ENCODE measurements around the gene STUM. TPM values are rescaled to one million over a fixed set of nuclear protein-coding genes. Genes with fewer than 3 reads are reported as not detected.

Gene STUM
- total and polyA plus RNA-seq, 2 experiments from 2014 or later: 0.23 to 1.3 TPM

DNA sequence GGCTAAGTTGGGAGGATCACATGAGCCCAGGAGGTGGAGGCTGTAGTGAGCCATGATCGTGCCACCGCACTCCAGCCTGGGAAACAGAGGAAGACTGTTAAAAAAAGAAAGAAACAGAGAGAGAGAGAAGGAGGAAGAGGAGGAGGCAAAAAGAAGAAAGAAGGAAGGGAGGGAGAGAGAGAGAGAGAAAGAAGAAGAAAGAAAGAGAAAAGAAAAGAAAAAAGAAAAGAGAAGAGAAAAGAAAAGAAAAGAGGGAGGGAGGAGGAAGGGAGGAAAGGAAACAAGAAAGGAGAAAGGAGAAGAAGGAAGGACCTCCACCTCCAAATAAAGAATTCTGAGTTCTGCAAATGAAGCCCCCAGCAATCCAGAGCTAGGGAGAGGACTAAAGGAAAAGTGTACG, 82.0 kb downstream of the STUM start:
- no peak overlapping the region for H2AFZ ChIP-seq
- no peak overlapping the region for H3K27ac ChIP-seq (ENCODE audit: low read depth)
- H3K79me2 ChIP-seq (replicated peaks; ENCODE audit: insufficient read depth): no peaks in the 10 kb centered on the region
- ATAC-seq: no peak
- H3K9me2 ChIP-seq (ENCODE audit: insufficient read depth): no peaks in the 10 kb centered on the region
- peaks cover 13% of the 10 kb centered on the region for H3K27me3 ChIP-seq (ENCODE audit: insufficient read depth)
- Mint-ChIP-seq H3K4me3 (no peak overlapping the region), H3K4me1 (peaks cover 13% of the 10 kb centered on the region), H3K9me3 (peaks cover 10% of the 10 kb centered on the region; the same call in 2 of the 3 replicates), H3K27me3 (ENCODE audit: insufficient read depth, low read depth, poor library complexity) (peaks cover 23% of the 10 kb centered on the region), H3K27ac (no peak overlapping the region), H3K36me3 (ENCODE audit: low read depth) (peaks cover 4% of the 10 kb centered on the region; the same call in 1 of the 3 replicates)
- no peak overlapping the region for H3K4me2 ChIP-seq
- TF ChIP-seq NANOG (IDR thresholded peaks at IDR 0.05; ENCODE audit: borderline replicate concordance) (no peak), JUNB (IDR thresholded peaks at IDR 0.05; ENCODE audit: unreplicated experiment) (no peak), CTCF (conservative IDR thresholded peaks at IDR 0.05; ENCODE audit: low read depth in 2 of 2) (no peak), STAT1 (IDR thresholded peaks at IDR 0.05; ENCODE audit: unreplicated experiment) (no peak), EZH2 (IDR thresholded peaks at IDR 0.05; ENCODE audit: low read depth, unreplicated experiment) (no peak), ZNF331 (CRISPR knock-in tag; IDR thresholded peaks at IDR 0.05; ENCODE audit: low read depth) (no peak)
- TF ChIP-seq, protein P1, sequence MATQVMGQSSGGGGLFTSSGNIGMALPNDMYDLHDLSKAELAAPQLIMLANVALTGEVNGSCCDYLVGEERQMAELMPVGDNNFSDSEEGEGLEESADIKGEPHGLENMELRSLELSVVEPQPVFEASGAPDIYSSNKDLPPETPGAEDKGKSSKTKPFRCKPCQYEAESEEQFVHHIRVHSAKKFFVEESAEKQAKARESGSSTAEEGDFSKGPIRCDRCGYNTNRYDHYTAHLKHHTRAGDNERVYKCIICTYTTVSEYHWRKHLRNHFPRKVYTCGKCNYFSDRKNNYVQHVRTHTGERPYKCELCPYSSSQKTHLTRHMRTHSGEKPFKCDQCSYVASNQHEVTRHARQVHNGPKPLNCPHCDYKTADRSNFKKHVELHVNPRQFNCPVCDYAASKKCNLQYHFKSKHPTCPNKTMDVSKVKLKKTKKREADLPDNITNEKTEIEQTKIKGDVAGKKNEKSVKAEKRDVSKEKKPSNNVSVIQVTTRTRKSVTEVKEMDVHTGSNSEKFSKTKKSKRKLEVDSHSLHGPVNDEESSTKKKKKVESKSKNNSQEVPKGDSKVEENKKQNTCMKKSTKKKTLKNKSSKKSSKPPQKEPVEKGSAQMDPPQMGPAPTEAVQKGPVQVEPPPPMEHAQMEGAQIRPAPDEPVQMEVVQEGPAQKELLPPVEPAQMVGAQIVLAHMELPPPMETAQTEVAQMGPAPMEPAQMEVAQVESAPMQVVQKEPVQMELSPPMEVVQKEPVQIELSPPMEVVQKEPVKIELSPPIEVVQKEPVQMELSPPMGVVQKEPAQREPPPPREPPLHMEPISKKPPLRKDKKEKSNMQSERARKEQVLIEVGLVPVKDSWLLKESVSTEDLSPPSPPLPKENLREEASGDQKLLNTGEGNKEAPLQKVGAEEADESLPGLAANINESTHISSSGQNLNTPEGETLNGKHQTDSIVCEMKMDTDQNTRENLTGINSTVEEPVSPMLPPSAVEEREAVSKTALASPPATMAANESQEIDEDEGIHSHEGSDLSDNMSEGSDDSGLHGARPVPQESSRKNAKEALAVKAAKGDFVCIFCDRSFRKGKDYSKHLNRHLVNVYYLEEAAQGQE (IDR thresholded peaks at IDR 0.05; ENCODE audit: unreplicated experiment): no peak
- H3K4me1 ChIP-seq (ENCODE audit: insufficient read depth): no peaks in the 10 kb centered on the region
- H3F3A ChIP-seq (replicated peaks; ENCODE audit: low read depth): 0 out of 2 replicates have a peak, but pooled peaks cover 2% of the 10 kb centered on the region
- no peaks in the 10 kb centered on the region for H4K20me1 ChIP-seq (replicated peaks; ENCODE audit: insufficient read depth)
- H3K36me3 ChIP-seq (ENCODE audit: insufficient read depth): no peaks in the 10 kb centered on the region
- no peak overlapping the region for H3K4me3 ChIP-seq
- DNase-seq (ENCODE audit: low spot score): no peak

DNA sequence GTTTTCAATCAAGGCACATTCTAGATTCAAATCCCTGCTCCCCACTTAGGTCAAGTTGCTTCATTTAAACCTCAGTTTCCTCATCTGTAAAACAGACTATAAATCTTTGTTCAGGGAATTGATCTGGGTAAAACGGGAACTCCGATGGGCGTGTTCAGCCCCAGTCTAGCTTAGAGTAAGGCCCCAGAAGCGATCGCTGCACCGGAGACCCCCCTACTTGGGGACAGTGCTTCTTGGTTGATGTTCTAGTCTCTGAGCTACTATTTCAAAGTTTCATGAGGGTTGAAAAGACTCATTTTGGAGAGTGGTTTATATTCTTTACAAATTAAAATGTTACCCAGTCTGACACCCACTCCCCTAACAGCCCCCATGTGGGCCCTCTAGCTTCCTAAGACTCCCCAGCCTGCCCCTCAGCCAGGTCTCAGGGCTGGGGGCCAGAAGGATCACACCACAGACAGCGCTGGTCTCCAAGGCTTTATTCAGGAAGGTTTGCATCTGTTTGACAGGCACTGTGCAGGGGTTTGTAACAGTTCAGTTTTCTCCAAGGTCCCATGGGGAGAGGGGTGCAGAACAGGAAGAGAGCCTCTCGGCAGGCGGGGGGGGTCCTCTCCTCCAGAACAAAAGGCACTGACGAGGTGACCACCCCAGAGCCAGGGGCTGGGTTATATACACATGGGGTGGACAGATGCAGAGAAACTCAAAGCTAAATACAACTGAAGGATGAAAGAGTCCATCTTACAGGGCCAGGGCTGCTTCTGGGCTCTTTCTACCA, 82.9 kb downstream of the STUM start:
- peaks cover 4% of the 10 kb centered on the region; the same call in 1 of the 2 replicates for H3K4me1 ChIP-seq (ENCODE audit: insufficient read depth)
- H3K9me3 Mint-ChIP-seq: peaks cover 10% of the 10 kb centered on the region; the same call in 2 of the 3 replicates

More for the DNA sequence above, 82.9 kb downstream of the STUM start:
- ATAC-seq (no peak), DNase-seq (ENCODE audit: low spot score) (no peak)
- H3K4me3 ChIP-seq: no peak overlapping the region
- H3K36me3 Mint-ChIP-seq (ENCODE audit: low read depth): peaks cover 4% of the 10 kb centered on the region; the same call in 1 of the 3 replicates
- peaks cover 19% of the 10 kb centered on the region for H3K4me1 Mint-ChIP-seq
- H3K9me2 ChIP-seq (ENCODE audit: insufficient read depth): no peaks in the 10 kb centered on the region
- H3K4me3 Mint-ChIP-seq: no peak overlapping the region; the same call in 2 of the 3 replicates
- peaks cover 17% of the 10 kb centered on the region for H3K27me3 Mint-ChIP-seq (ENCODE audit: insufficient read depth, low read depth, poor library complexity)
- H3F3A ChIP-seq (replicated peaks; ENCODE audit: low read depth): 0 out of 2 replicates have a peak, but pooled peaks cover 2% of the 10 kb centered on the region
- H3K27ac Mint-ChIP-seq: no peak overlapping the region
- H3K27me3 ChIP-seq (ENCODE audit: insufficient read depth): peaks cover 13% of the 10 kb centered on the region
- no peak overlapping the region for H3K4me2 ChIP-seq
- no peaks in the 10 kb centered on the region for H3K36me3 ChIP-seq (ENCODE audit: insufficient read depth)
- H3K79me2 ChIP-seq (replicated peaks; ENCODE audit: insufficient read depth): no peaks in the 10 kb centered on the region
- TF ChIP-seq STAT1 (IDR thresholded peaks at IDR 0.05; ENCODE audit: unreplicated experiment): no peak
- TF ChIP-seq CTCF (conservative IDR thresholded peaks at IDR 0.05; ENCODE audit: low read depth in 2 of 2): no peak
- TF ChIP-seq ZNF114 (CRISPR knock-in tag; IDR thresholded peaks at IDR 0.05): no peak
- no peak overlapping the region for H2AFZ ChIP-seq
- H4K20me1 ChIP-seq (replicated peaks; ENCODE audit: insufficient read depth): no peaks in the 10 kb centered on the region
- no peak overlapping the region for H3K27ac ChIP-seq (ENCODE audit: low read depth)
